Fibroblast of skin of right biceps (primary cell): ENCODE measurements around the gene CTCFL.

Experiments
- DNase-seq: peaks from one replicate; pipeline ENCODE4 v3.0.0-alpha.2; 2013

CTCFL gene

DNA sequence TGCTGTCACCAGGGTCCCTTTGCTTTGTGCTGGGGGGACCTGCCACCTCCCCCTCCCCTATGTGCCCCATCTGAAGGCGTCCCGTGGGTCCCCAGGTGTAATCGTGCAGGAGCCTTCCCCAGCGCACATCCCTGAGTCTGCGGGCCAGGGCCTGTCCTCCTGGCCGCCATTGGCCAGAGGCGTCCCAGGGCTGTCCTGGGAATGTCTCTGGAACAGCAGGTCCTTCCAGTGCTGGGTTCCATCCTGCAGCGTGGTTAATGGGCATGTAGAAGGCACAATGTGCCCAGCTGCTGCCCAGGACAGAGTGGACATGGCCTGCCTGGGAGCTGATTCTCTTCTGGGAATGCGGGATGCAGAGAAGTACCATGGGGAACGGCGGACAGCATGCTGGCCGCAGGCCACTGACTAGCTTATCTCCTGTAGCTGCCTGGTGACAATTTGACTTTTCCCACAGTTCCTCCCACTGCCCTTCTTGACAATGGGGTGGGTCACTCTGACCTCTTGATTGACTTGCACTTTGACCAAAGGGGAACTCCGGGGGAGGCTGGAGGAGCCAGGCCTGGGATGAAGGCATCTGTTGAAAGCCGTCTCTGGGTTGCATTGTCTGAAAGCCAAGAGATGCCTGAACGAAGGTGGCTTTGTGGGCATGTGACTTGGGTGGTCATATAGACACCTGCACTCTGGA, 64.0 kb downstream of the CTCFL start:
- DNase-seq: no peak

DNA sequence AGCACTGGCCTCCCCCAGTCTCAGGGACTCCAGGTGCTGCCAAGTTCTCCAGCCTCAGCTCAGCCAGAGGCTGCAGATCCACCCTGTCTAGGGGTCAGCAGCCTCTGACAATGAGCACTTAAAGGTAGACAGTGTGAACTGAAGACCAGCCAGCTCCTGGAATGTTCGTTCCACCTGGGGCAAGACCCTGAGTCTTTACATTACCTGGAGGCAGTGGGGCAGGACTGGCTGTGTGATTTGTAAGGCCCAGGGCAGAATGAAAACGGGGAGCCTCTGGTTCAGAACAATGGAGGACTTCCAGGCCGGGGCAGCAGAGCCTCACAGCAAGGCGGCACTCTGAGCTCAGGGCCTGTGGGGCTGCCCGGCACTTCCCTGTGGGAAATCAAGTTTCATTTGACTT, 65.0 kb downstream of the CTCFL start:
- DNase-seq: no peak

DNA sequence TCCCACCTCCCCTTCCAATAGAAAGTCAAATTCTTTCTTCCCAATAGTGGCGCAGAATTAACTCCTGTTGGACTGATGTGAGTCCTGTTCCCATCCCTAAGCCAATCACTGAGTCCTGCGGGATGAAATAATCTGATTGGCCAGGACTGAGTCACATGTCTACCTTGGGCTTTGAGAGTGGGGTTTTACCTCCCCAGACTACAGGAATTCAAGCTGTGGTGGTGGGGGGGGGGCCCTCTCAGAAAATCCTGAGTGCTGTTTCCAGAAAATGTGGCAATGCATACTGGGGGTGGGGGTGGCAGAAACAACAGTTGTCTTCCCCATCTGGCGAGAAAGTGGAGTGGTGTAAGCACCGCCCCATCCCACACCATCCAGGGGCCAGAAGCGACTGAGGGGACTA, 65.7 kb downstream of the CTCFL start:
- no peak for DNase-seq

DNA sequence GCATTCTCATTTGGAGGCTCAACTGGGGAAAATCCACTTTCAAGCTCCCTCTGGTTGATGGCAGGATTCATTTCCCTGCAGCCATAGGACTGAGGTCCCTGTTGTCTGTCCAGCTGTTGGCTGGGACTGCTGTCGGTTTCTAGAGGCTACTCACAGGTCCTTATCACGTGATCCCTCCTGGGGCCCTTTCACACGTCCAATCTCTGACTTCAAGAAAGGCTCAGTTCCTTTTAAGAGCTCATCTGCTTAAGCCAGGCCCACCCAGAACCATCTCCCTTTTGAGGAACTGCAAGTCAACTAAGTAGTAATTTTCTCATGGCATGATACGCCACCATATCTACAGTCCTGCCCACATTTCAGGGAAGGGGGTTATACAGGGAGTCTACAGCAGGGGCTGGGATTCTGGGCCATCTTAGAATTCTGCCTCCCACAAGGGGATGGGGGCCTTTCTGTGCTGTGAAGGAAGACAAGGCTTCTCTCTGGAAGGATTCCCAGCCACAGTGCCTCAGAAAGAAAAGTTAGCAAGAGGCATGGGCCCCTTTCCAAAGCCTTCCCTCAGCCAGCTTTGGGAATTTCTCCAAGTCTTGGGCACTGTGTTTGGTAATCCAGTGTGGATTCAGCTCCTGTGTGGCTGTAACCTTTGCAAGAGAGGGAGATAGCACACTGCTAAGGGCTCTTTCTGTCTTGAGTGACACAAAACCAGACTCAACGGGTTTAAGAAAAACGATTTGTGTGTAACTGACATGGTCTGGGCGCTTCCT, 66.4 kb downstream of the CTCFL start:
- DNase-seq: no peak

DNA sequence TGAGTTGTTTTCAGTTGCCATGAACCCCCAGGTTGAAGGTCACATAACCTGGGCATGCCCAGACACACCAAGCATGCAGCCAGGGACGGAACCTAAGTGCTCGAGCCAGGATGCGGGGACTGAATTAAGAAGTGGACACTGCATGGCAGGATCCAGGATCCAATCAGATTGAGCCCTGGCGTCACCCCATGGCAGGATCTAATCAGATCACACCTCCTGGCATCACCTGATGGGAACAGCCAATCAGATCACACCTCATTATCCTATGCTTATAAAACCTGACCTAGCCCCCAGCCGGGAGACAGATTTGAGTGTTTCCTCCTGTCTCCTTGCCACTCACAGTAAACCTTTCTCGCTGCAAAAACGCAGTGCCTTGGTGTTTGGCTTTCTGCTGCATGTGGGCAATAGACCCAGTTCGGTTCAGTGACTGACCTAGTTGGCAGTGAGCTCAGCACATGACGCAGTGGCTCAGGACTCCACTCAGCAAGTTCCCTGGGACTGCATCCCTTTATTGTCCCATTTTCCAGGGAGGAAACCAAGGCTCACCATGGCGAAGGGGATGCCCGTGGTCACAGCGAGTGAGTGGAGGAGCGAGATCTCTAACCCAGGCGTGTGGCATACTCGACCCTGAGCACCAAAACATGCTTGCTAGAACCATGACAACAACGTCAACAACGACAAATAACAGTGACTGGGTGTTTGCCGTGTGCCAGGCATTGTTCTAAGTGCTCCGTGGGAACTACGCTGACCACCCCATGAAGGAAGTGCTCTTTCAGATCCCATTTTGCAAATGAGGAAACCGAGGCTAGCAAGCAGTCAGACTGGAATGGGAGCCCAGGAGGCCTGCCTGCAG, 67.5 kb downstream of the CTCFL start:
- DNase-seq: no peak

DNA sequence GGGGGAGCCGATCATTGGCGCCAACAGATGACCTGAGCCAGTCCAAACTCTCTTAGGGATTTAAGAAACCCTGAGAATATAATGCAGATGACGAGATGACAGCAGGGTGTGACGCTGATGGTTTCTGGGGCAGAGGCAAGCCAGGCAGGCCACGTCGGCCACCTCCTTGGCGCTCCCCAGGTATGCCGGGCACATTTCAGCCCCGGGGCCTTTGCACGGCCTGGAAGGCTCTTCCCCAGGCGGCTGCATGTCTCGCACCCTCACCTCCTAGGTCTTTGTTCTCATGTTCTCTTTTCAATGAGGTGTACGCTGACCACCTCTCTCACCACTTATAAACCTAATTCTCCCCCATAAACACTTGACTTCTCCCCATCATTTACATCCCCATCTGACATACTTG, 68.8 kb downstream of the CTCFL start:
- no peak for DNase-seq

DNA sequence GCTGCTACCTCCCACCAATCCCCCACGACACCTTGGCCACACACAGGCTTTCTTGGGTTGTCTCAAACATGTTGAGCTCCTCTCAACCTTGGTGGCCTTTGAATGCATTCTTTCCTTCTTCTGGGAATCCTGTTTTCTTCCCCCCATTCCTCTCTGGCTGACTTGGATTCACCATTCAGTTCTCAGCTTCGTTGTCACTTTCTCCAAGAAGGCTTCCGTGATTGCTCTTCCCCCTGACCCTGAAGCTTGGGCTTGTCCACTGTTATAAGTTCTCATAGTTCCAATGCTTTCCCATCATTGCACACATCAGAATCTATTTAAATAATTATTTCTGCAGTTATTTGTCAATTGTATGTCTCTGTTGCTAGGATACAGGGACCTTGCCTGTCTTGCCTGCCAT, 69.6 kb downstream of the CTCFL start:
- no peak for DNase-seq

DNA sequence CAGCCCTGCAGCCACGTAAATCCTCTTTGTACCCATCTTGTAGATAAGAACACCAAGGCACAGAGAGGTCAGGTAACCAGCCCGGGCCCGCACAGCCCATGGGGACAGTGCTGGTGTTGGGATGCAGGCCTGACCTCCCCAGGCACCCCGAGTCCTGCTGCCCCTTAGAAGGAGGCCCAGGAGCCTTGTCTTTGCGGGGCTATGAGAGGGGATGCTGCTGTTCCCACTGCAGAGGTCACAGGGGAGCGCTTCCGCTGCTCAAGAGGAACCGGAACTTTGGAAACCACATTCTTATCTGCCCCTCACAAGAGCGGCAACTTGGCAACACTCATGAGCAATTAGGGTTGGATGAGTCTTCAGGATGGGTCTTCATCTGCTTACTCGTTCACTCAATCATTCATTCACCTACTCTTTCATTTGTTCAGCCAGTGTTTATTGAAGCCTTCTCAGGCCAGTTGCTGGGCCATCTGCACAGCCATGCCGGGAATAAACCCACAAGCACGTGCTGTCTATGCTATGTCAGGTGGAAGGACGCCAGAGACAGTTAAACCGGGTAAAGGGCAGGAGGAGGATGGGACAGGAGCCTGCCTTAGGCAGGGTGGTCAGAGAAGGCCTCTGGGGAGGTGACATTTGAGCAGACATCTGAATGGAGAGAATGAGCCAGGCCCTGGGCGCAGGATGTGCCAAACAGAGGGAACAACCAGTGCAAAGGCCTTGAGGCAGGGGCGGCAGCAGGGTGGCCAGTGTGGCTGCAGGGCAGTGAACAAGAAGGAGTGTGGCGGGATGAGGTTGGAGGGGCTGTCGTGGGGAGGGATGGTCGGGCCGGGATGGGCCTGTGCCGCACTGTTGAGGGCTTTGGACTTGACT, 72.9 kb downstream of the CTCFL start:
- no peak for DNase-seq

DNA sequence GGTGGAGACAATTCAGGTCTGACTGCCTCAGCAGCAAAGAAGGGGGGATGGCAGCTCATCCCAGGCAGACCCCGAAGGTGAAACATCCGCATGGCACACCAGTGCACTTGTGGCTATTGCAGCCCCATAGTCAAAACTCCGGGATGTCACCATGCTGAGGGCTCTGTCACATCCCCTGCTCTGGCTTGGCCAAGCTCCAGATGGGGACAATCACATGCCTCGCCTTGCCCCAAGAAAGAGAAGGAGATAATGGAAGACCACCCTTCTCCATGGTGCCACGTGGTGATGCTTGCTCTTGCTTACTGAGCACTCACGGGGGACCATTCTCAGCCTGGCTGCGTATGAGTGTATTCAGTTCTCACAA, 73.5 kb downstream of the CTCFL start:
- DNase-seq: no peak

DNA sequence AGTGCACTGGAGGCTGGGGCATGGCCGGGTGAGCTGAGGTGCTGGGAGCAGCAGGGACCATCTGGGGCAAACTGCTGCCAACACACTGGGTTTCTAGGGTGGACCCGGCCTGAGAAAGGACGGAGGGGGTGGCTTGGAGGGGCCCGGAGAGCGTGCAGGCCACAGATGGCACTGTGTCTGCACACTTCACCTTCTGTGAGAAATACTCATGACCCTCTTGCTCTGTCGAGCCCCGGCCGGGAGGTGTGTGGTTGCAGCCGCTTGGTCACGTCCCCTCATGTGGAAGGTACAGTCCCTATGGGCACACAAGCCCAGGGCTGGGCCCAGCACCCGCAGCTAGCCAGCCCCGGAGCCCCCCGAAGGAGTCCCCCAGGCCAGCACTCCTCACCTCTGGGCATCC, 74.0 kb downstream of the CTCFL start:
- DNase-seq: no peak

DNA sequence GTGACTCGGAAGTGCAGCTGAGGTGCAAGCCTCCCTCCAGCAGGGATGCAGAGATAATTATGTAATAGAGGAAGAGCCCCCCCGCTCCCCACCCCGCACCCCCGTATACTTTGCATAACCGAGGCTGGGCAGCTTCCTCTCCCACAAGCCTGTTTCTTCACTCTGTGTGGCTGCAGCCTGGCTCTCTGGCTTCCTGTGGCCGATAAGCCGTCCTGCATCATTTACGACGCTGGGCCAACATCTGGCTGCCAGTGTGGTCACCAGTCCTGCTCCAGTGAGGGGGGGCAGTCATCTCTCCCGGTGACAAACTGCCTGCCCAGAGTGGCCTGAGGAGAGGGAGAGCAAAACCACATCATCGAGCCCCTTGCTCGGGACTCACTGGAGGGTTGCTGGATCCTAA, 74.5 kb downstream of the CTCFL start:
- DNase-seq: no peak

DNA sequence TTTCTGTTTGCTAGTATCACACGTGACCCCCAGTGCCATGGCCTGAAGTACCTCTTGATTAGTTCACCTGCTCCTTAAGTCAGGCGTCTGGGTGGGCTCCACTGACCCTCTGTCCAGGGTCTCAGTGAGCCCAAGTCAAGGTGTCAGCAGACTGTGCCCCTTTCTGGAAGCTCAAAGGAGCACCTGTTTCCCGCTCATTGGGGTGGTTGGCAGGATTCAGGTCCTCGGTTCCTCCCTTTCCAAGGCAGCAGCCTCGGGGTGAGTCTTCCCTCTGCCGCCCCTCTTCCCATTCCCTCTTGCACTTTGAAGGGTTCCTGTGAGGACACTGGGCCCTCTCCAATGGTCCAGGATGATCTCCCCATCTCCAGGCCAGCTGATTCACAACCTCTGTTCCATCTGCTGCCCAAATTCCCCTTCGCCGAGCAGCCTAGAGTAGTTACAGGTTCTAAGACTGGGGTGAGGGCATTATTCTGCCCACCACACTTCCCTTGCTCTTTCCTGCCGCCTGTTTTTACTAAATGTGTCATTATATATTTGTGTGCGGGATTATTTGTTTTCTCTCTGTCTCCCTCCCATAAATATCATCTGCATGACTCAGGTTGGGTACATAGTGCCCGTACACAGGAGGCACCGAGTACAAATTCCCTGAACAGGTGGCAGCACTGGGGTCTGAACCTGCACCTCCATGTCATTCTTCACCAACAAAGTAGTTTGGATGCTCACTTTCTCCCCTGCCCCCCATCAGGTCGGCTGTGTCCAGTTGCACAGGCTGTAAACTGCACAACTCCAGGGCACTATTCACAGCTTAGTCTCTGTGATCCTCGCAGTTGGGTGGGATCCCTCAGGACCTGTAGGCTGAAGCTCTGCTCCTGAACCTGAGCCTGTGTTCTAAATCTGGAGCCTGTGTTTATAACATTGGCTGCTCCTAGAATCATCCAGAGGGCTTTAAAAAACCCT, 75.3 kb downstream of the CTCFL start:
- no peak for DNase-seq

DNA sequence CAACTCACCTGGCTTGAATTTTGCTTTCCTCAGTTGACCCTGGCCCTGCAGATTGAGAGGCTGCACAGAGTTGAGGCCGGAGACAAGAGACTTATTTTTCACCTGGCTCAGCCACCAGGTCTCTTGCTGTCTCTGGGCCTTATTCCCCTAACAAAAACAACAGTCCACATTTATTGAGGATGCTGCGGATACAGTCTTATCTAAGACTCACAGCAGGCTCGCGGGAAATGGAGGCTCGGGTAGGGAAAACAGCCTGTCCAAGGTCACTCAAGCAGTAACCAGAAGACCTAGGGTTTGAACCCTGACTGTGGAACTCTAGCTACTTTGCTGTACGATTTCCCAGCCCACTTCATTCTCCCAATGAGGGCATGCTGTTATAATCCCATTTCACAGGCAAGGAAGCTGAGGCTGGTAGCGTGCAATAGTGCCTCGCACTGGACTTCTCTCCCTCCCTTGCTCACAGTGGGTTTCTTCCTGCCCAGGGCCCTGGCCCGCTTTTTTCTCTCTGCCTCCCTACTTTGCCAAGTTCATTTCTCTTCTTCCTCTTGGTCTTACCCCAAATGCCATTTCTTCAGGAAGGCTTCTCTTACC, 76.1 kb downstream of the CTCFL start:
- no peak for DNase-seq
